B cell (primary cell): ENCODE data around the gene GGT1. TPM values are rescaled to one million over a fixed set of nuclear protein-coding genes. Genes with fewer than 3 reads are reported as not detected.
"Not testable (repeated sequence)": the region's sequence is repeated elsewhere in the genome, so short reads cannot be mapped to it uniquely, and the experiment has no call there.

Experiments used
- ATAC-seq: fragments of 200-7000 bp; cut with Tn5 transposase; one replicate; pipeline ENCODE4 v1.10.0; 2021; ENCODE audit warnings: low read depth, mild to moderate bottlenecking, moderate number of reproducible peaks, moderate library complexity
- CTCF ChIA-PET: fragments of 350-600 bp; sonication (Branson Sonifier 250); formaldehyde crosslinking; loops from one replicate; lab custom pipeline; 2021; ENCODE audit warnings: antibody characterized with exemption, inconsistent platforms; lab: Charles Lee
- POLR2A ChIA-PET: fragments of 350-600 bp; sonication (Branson Sonifier 250); formaldehyde crosslinking; loops from one replicate; lab custom pipeline; 2021; ENCODE audit warnings: antibody characterized with exemption; lab: Charles Lee
- DNase-seq: peaks from one replicate; pipeline ENCODE4 v3.0.0; 2013
- H2AFZ ChIP-seq: 2 replicates; pipeline ENCODE4 v1.6.1; 2012; ENCODE audit warnings: mild to moderate bottlenecking, low read depth, low read length; ENCODE audit not compliant: insufficient read depth, poor library complexity, severe bottlenecking
- H3K27ac ChIP-seq, 2 donors: 1 replicate in 1 of 2; 2 replicates in 1 of 2; pipeline ENCODE4 v1.5.1; 2012 to 2013; ENCODE audit warnings: low read length in 2 of 2, mild to moderate bottlenecking in 2 of 2, moderate library complexity in 1 of 2
- H3K27me3 ChIP-seq, 4 experiments: fragments of 200-600 bp in 1 of 4; sonication (generic) in 1 of 4; replicated peaks in 1 of 4; 1 replicate in 2 of 4; 2 replicates in 2 of 4; pipeline versions ENCODE4 v1.6.1 to v1.7.0; 2013 to 2016; ENCODE audit warnings: low read length in 3 of 4, mild to moderate bottlenecking in 2 of 4, mixed read lengths in 1 of 4, moderate library complexity in 1 of 4; ENCODE audit not compliant: insufficient read depth in 4 of 4, control insufficient read depth in 3 of 4; ENCODE audit errors: control extremely low read depth in 1 of 4
- H3K36me3 ChIP-seq, 2 experiments: replicated peaks in 1 of 2; 1 replicate in 1 of 2; 2 replicates in 1 of 2; pipeline versions ENCODE4 v1.6.1 to v1.7.1; 2013; ENCODE audit warnings: low read length in 1 of 2; ENCODE audit not compliant: insufficient read depth in 2 of 2, control insufficient read depth in 1 of 2; ENCODE audit errors: control extremely low read depth in 1 of 2, extremely low read depth in 1 of 2
- H3K4me1 ChIP-seq, 2 donors: fragments of 200-600 bp in 1 of 2; sonication (generic) in 1 of 2; 1 replicate in 1 of 2; 2 replicates in 1 of 2; pipeline versions ENCODE4 v1.5.1 to v1.6.1; 2013 to 2017; ENCODE audit warnings: low read length in 2 of 2; ENCODE audit not compliant: control insufficient read depth in 2 of 2, insufficient read depth in 2 of 2
- H3K4me2 ChIP-seq: replicated peaks from 2 replicates; pipeline ENCODE3; 2012; ENCODE audit warnings: mild to moderate bottlenecking, low read depth, low read length; ENCODE audit not compliant: poor library complexity, severe bottlenecking
- H3K4me3 ChIP-seq, 5 experiments: fragments of 200-600 bp in 1 of 5; sonication (generic) in 1 of 5; 1 replicate in 3 of 5; 2 replicates in 2 of 5; pipeline versions ENCODE4 v1.5.1 to v1.7.0; 2011 to 2016; ENCODE audit warnings: low read length in 4 of 5, mild to moderate bottlenecking in 4 of 5, low read depth in 2 of 5, control low read depth in 1 of 5, moderate library complexity in 1 of 5; ENCODE audit not compliant: insufficient read depth in 1 of 5; ENCODE audit errors: control extremely low read depth in 1 of 5, extremely low read depth in 1 of 5
- H3K79me2 ChIP-seq: fragments of 200-600 bp; sonication (generic); one replicate; pipeline ENCODE4 v1.6.0; 2016; ENCODE audit warnings: low read length; ENCODE audit not compliant: control insufficient read depth, insufficient read depth
- H3K9ac ChIP-seq: fragments of 200-600 bp; sonication (generic); 2 replicates; pipeline ENCODE4 v1.6.1; 2017; ENCODE audit warnings: mild to moderate bottlenecking, low read length, moderate library complexity
- H3K9me3 ChIP-seq, 3 donors: one replicate each; pipeline versions ENCODE4 v1.6.1 to v1.7.1; 2013; ENCODE audit warnings: low read length in 2 of 3; ENCODE audit not compliant: control insufficient read depth in 2 of 3, insufficient read depth in 1 of 3; ENCODE audit errors: control extremely low read depth in 1 of 3
- H4K20me1 ChIP-seq: 2 replicates; pipeline ENCODE4 v1.6.0; 2012; ENCODE audit warnings: mild to moderate bottlenecking, low read length; ENCODE audit not compliant: insufficient read depth, control insufficient read depth, poor library complexity, severe bottlenecking
- H3K27ac Mint-ChIP-seq: one replicate; pipeline ENCODE4 v1.8.0; 2021; ENCODE audit warnings: mixed read lengths
- H3K27me3 Mint-ChIP-seq: one replicate; pipeline ENCODE4 v1.8.0; 2021; ENCODE audit warnings: mixed read lengths
- H3K4me1 Mint-ChIP-seq: one replicate; pipeline ENCODE4 v1.8.0; 2021; ENCODE audit warnings: mixed read lengths
- H3K4me3 Mint-ChIP-seq: one replicate; pipeline ENCODE4 v1.8.0; 2021; ENCODE audit warnings: mixed read lengths
- H3K9me3 Mint-ChIP-seq: one replicate; pipeline ENCODE4 v1.8.0; 2022; ENCODE audit warnings: mixed read lengths; ENCODE audit not compliant: insufficient read depth
- CTCF ChIP-seq: fragments of 200-600 bp; IDR thresholded peaks from one replicate; pipeline ENCODE4 v1.8.0; 2022; ENCODE audit warnings: antibody characterized with exemption, mild to moderate bottlenecking
- EZH2 ChIP-seq: IDR thresholded peaks from 2 replicates; pipeline ENCODE4 v1.6.1; 2012; ENCODE audit warnings: borderline replicate concordance, low read depth, mild to moderate bottlenecking, moderate library complexity, low read length; ENCODE audit not compliant: insufficient read depth, poor library complexity, severe bottlenecking
- WGBS: methylation state at CpG from one replicate; pipeline ENCODE4 v1.1.5; 2013; ENCODE audit warnings: missing lambda C conversion rate; ENCODE audit not compliant: insufficient coverage; 5-methylcytosine and 5-hydroxymethylcytosine counted together
- intact Hi-C: fragments of 100-400 bp; cut with micrococcal nuclease; formaldehyde crosslinking; loops from one replicate; pipeline ENCODE4 v1.10.0; 2022
- polyA plus RNA-seq: library from polyadenylated mRNA; depleted of rRNA; stranded (reverse); fragments of >200 nt; gene quantifications from 2 replicates; pipeline ENCODE4 v1.2.3, GENCODE V29; 2012
- total RNA-seq, 2 donors: library from RNA; stranded (reverse); fragments of 120-200 nt in 1 of 2; gene quantifications; 1 replicate in 1 of 2; 2 replicates in 1 of 2; pipeline versions ENCODE4 v1.2.3 to v1.2.4, GENCODE V29; 2013 to 2022

Gene GGT1
- total and polyA plus RNA-seq, 2 donors (not counting 1 experiment from before 2014, with no cell fraction given), result 7.8 to 22.1 TPM

- Histone ChIP-seq H2AFZ (peak within 1 kb of the TSS; percentile 72), H3K4me2 (peak within 1 kb of the TSS; percentile 87), H3K36me3 (no peaks in the 10 kb centered on the region), H3K79me2 (no peaks in the 10 kb centered on the region), H3K9ac (peak within 1 kb of the TSS; percentile 55), H3K9me3 (peaks cover 0 to 5% (median 0%) of the 10 kb centered on the region in 3 donors), H3K27me3 (peaks cover 0 to 20% (median 0%) of the 10 kb centered on the region in 4 experiments), H3K27ac (no peak within 1 kb of the TSS), H3K4me3 (peak within 1 kb of the TSS in 4 of 5 experiments; percentile 15 to 53 (median 48)), H3K4me1 (peaks cover 2 to 15% of the 10 kb centered on the region in 2 donors), H4K20me1 (no peaks in the 10 kb centered on the region)
- Mint-ChIP-seq H3K27me3 (peaks cover 5% of the 10 kb centered on the region), H3K27ac (peak within 1 kb of the TSS; percentile 56), H3K4me1 (peaks cover 7% of the 10 kb centered on the region), H3K4me3 (peak within 1 kb of the TSS; percentile 90), H3K9me3 (no peaks in the 10 kb centered on the region)
- ChIA-PET CTCF (interaction anchor here (0.7 kb wide), 1 partner anchor 1056 kb away, joined by 3 read pairs; no protein-coding TSS in a partner anchor), POLR2A (interaction anchor here (0.7 kb wide), 1 partner anchor 95 kb away, joined by 3 read pairs; no protein-coding TSS in a partner anchor)
- ATAC-seq, result peak; percentile 80
- peak; percentile 32 for DNase-seq
- 6% methylated on average over 72 of the region's 72 CpGs for WGBS
- no peak for TF ChIP-seq EZH2
- no peak for TF ChIP-seq CTCF
- intact Hi-C loops, result no loop called here
These were observed 10.0 kb upstream of the GGT1 start, which contains the start of gene LRRC75B for GRCh38 chr22:24592851-24593558. TSS of gene LRRC75B (minus strand) at chr22:24593073. CDS start at chr22:24593039, 34 bp downstream.

GRCh38 chr22:24593559-24593835, 9.5 kb upstream of the GGT1 start:
- WGBS, result 98% methylated on average over 6 of the region's 10 CpGs
- H3K4me3 ChIP-seq, H3K27ac ChIP-seq, H3K9me3 Mint-ChIP-seq, ATAC-seq, intact Hi-C loops, H3K4me1 Mint-ChIP-seq, H3K9ac ChIP-seq, H3K27ac Mint-ChIP-seq, H3K9me3 ChIP-seq, H3K27me3 Mint-ChIP-seq, H3K79me2 ChIP-seq, H3K36me3 ChIP-seq, DNase-seq, H4K20me1 ChIP-seq: not testable (repeated sequence)
- Histone ChIP-seq H2AFZ (peak overlapping the region; percentile 72), H3K4me1 (peaks cover 2 to 15% of the 10 kb centered on the region in 2 donors), H3K4me2 (peak overlapping the region; percentile 87), H3K27me3 (peaks cover 0 to 20% (median 0%) of the 10 kb centered on the region in 4 experiments)
- POLR2A ChIA-PET, result interaction anchor here (0.7 kb wide), 1 partner anchor 95 kb away, joined by 3 read pairs; no protein-coding TSS in a partner anchor
- peak overlapping the region; percentile 70 for H3K4me3 Mint-ChIP-seq
- CTCF ChIA-PET, result interaction anchor here (0.7 kb wide), 1 partner anchor 1055 kb away, joined by 3 read pairs; no protein-coding TSS in a partner anchor
